GM12891 (cell line): ENCODE measurements around the gene ATMIN.

Source experiments
- POLR2A ChIP-seq: IDR thresholded peaks from 2 replicates; pipeline ENCODE4 v1.6.1; 2011; ENCODE audit warnings: low read depth, low read length, control low read depth
- POLR2AphosphoS5 ChIP-seq: IDR thresholded peaks from 2 replicates; pipeline ENCODE4 v1.6.1; 2011; ENCODE audit warnings: low read depth, low read length, control low read depth
- POU2F2 ChIP-seq: IDR thresholded peaks from 2 replicates; pipeline ENCODE4 v1.6.1; 2011; ENCODE audit warnings: low read depth, mild to moderate bottlenecking, control low read depth, low read length, moderate library complexity
- SPI1 ChIP-seq: IDR thresholded peaks from 2 replicates; pipeline ENCODE4 v1.6.1; 2011; ENCODE audit warnings: low read depth, low read length, control low read depth
- TAF1 ChIP-seq: IDR thresholded peaks from 2 replicates; pipeline ENCODE4 v1.6.1; 2011; ENCODE audit warnings: low read depth, low read length, control low read depth

DNA sequence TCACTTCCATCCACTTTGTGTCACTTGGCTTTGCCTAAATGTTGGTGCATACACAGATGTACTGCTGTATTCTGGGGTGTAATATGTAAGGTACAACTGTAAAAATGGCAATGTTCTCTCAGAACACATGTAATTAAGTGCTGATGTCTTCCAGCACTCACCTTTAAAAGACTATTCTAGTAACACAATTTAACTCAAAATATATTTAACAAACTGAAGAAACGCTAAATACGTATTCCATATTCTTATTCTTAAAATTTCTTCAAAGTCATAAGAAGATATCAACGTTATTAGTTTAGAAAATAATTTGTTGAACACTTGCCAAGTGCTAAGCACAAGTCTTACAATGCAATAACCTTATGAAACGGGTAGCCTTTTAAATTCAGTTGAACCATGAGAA lies 32.6 kb upstream of the ATMIN start:
- no peak for TF ChIP-seq POLR2AphosphoS5
- TF ChIP-seq SPI1, result no peak
- no peak for TF ChIP-seq POLR2A
- no peak for TF ChIP-seq TAF1
- TF ChIP-seq POU2F2, result no peak
